ENCODE measurements around the gene C1orf232.

The C1orf232 gene

DNA sequence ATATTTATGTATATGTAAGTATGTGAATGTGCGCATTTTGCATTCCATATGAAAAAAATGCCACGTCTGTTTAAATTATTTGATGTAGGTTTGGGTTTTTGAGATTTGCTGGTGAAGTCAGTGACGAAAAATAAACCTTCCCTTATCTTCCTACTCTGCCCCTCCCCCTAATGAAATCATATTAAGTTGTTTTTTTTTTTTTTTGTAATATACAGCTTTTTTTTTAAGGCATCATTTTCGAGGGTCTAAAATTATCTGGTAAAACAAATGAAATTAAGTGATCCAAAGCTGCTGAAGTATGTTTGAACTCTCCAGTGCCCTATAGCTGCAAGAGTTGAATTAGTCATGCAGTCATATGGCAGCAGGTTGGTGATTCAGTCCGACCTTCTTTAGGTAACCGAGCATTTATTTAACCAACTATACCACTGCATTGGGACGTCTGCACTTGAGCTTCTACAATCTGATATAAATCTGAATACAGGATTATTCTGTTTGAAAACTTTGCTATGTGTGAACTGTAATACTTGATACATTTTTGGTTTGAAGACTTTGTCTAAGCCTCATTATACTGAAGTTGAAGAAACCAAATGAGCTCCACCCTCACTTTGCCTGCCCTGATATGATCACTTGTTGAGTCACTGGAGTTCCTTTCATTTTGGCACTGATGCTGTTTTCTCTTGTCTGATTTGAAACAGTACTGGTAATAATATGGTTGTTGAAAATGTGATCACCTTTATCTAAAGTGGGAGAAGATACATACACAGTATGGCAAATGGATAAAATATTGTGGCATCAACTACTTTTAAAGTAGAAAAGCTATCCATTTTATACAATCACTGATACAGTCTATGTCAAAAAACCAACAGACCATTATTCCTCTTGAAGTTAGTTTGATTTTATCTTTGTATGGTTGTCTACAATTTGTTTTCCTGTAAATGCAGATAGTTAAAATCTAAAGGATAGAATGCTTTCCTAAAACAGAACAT lies 45.5 kb downstream of the C1orf232 start:
- DNase-seq, result no peak

DNA sequence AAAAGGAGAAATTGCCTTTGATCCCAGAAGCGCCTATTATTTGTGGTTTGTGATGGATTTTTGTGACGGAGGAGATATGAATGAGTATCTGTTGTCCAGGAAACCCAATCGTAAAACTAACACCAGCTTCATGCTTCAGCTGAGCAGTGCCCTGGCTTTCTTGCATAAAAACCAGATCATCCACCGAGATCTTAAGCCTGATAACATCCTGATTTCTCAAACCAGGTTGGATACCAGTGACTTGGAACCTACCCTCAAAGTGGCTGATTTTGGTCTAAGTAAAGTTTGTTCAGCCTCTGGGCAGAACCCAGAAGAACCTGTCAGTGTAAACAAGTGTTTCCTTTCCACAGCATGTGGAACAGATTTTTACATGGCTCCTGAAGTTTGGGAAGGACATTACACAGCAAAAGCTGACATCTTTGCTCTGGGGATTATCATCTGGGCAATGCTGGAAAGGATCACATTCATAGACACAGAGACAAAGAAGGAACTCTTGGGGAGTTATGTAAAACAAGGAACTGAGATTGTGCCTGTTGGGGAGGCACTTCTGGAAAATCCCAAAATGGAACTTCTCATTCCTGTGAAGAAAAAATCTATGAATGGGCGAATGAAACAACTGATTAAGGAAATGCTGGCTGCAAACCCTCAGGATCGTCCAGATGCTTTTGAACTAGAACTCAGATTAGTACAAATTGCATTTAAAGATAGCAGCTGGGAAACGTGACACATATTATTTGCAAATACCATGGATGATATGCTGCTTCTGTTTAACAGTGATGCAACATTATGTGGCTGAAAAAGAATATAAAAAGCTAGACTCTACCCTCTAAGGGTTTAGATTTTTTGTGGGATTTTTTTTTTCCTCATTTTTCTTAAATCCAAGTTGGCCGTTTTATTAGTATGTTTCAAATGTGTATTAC lies 46.6 kb downstream of the C1orf232 start:
- DNase-seq, result no peak

DNA sequence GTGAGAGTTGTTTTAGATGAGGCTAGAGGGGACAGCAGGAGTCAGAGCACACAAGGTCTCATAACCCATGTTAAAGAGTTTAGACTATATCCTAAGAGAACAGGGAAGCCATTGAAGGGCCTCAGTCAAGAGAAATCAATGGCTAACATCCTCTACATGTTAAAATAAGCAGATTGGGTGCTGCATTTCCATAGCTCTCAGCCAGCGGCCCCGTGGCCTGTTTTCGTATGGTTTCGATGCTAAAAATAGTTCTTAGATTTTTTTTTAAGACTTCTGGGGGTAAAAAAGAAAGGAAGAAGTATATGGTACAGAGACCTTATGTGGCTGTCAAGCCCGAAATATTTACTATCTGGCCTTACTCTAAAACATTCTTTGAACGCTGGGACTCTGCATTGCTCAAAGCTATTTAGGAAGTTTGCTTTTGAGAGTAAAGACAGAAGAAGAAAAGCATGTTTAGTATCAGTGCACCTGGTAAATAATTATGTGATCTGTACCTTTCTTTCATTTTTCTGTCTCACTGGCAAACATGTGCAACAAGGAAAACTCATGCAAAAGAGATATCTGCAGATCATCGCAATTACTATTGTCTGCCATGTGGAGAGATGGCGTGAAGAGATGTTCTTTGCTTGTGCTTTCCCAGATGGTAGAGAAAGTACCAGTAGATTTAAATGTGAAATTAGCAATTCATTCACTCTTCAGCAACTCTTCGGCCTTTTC lies 48.7 kb downstream of the C1orf232 start:
- DNase-seq, result no peak

DNA sequence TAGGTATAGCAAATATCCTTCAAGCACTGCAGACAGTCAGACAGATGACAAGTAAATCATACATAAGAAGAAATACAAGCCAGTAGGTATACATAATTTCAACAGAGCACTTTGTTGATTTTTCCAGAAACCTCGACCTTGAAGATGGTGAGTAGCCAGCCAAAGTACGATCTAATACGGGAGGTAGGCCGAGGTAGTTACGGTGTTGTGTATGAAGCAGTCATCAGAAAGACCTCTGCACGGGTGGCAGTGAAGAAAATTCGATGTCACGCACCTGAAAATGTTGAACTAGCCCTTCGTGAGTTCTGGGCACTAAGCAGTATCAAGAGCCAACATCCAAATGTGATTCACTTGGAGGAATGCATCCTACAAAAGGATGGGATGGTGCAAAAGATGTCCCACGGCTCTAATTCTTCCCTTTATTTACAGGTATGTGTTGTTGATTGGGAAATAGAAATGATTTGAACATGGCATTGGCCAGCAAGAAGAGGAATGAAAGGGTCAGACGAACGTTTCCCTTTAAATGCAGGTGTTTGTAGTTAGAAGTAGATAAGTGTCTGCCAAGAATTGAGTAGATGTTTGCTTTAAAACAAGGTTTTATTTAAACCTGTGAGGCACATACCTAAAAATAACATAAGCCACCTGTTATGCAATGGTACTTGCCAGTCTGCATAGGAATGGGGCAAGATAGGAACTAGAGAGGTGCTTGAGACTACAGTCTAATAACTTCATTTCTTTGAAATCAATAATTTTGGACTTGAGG lies 54.4 kb downstream of the C1orf232 start:
- DNase-seq, result no peak
